IMR-90 (cell line): ENCODE measurements around the gene GNG7.
A peak's percentile ranks its signal among the peaks of the same experiment; 100 is the strongest.

Experiments
- CEBPB ChIP-seq: IDR thresholded peaks from 2 replicates; pipeline ENCODE4 v1.6.1; 2012; ENCODE audit warnings: low read depth, low read length, improper control_type of control experiment
- CTCF ChIP-seq: conservative IDR thresholded peaks from 2 replicates; pipeline ENCODE4 v1.5.1; 2012; ENCODE audit warnings: mild to moderate bottlenecking, low read depth, low read length, improper control_type of control experiment
- ELK1 ChIP-seq: fragments of 150-350 bp; IDR thresholded peaks from 2 replicates; pipeline ENCODE4 v1.6.1; 2016; ENCODE audit warnings: low read depth, mild to moderate bottlenecking, low read length, moderate library complexity, borderline replicate concordance
- FOS ChIP-seq: fragments of 150-350 bp; IDR thresholded peaks from 2 replicates; pipeline ENCODE4 v1.6.1; 2016; ENCODE audit warnings: low read depth, low read length
- MAFK ChIP-seq: IDR thresholded peaks from 2 replicates; pipeline ENCODE4 v1.6.1; 2012; ENCODE audit warnings: low read depth, low read length, improper control_type of control experiment
- POLR2A ChIP-seq: IDR thresholded peaks from 2 replicates; pipeline ENCODE4 v1.6.1; 2012; ENCODE audit warnings: mild to moderate bottlenecking, low read depth, low read length
- RAD21 ChIP-seq: IDR thresholded peaks from 2 replicates; pipeline ENCODE4 v1.6.1; 2012; ENCODE audit warnings: low read length, improper control_type of control experiment
- RCOR1 ChIP-seq: IDR thresholded peaks from 2 replicates; pipeline ENCODE4 v1.6.1; 2012; ENCODE audit warnings: mild to moderate bottlenecking, low read length, improper control_type of control experiment; ENCODE audit not compliant: insufficient replicate concordance
- RFX5 ChIP-seq: IDR thresholded peaks from 2 replicates; pipeline ENCODE4 v1.8.0; 2012; ENCODE audit warnings: low read depth, mild to moderate bottlenecking, low read length, moderate library complexity
- SMC3 ChIP-seq: fragments of 150-350 bp; IDR thresholded peaks from 2 replicates; pipeline ENCODE4 v1.6.1; 2016; ENCODE audit warnings: low read depth, mild to moderate bottlenecking, antibody characterized with exemption, low read length, moderate library complexity
- USF2 ChIP-seq: fragments of 150-350 bp; IDR thresholded peaks from 2 replicates; pipeline ENCODE4 v1.6.1; 2017; ENCODE audit warnings: mild to moderate bottlenecking, antibody characterized with exemption, low read length, low read depth

GRCh38 chr19:2648528-2648937 lies 54.0 kb downstream of the GNG7 start:
- TF ChIP-seq CTCF (peak; percentile 97), USF2 (no peak), POLR2A (no peak), SMC3 (peak; percentile 94), CEBPB (no peak), RFX5 (no peak), ELK1 (no peak), FOS (no peak), MAFK (no peak), RAD21 (peak; percentile 99), RCOR1 (no peak)
